HepG2 (cell line): ENCODE measurements around the gene SLC12A9. TPM values are rescaled to one million over a fixed set of nuclear protein-coding genes. Genes with fewer than 3 reads are reported as not detected.

ENCODE experiments used
- ATAC-seq: fragments of 200-7000 bp; cut with Tn5 transposase; 3 replicates; pipeline ENCODE4 v1.9.1; 2020; ENCODE audit warnings: mild to moderate bottlenecking, moderate library complexity
- BruUV-seq: library from RNA; stranded (reverse); fragments of 400-500 nt; replicated peaks from 2 replicates; lab custom pipeline; 2021; lab: Mats Ljungman, UMichigan
- CTCF ChIA-PET: fragments of 300-600 bp; formaldehyde crosslinking; extraction: SDS; loops from one replicate; lab custom pipeline; 2021; ENCODE audit warnings: low total read pairs, inconsistent platforms, low intra/inter-chr PET ratio; lab: Yijun Ruan, JAX
- POLR2A ChIA-PET: fragments of 350-600 bp; sonication (Branson Sonifier 250); formaldehyde crosslinking; loops from one replicate; lab custom pipeline; 2020; ENCODE audit warnings: antibody characterized with exemption, inconsistent platforms; lab: Yijun Ruan, JAX
- DNase-seq: peaks from one replicate; pipeline ENCODE4 v3.0.0-alpha.2; 2015; ENCODE audit warnings: low spot score
- FAIRE-seq: peaks from 3 replicates; lab custom pipeline; 2011; peaks lifted over from hg19 to GRCh38; lab: Jason Lieb, UNC
- H2AFZ ChIP-seq: one replicate; pipeline ENCODE4 v1.6.1; 2011; ENCODE audit warnings: low read length, inconsistent platforms
- H3K27ac ChIP-seq: fragments of 300-600 bp; 3 replicates; pipeline ENCODE4 v1.8.0; 2011; ENCODE audit warnings: mixed run types, mild to moderate bottlenecking, mixed read lengths, low read length, inconsistent platforms; ENCODE audit not compliant: insufficient read depth; ENCODE audit errors: extremely low read length
- H3K27me3 ChIP-seq, 2 experiments: fragments of 200-600 bp in 1 of 2; 2 replicates in 1 of 2; 3 replicates in 1 of 2; pipeline versions ENCODE4 v1.6.0 to v1.8.0; 2011; ENCODE audit warnings: low read length in 2 of 2, mild to moderate bottlenecking in 2 of 2, moderate library complexity in 2 of 2, inconsistent platforms in 1 of 2; ENCODE audit not compliant: insufficient read depth in 2 of 2, control insufficient read depth in 1 of 2
- H3K36me3 ChIP-seq, 2 experiments: fragments of 200-600 bp in 1 of 2; replicated peaks in 1 of 2; 2 replicates in 1 of 2; 3 replicates in 1 of 2; pipeline versions ENCODE4 v1.5.1 to v1.8.0; 2011; ENCODE audit warnings: low read length in 2 of 2, inconsistent platforms in 1 of 2; ENCODE audit not compliant: insufficient read depth in 2 of 2, control insufficient read depth in 1 of 2
- H3K4me1 ChIP-seq: 2 replicates; pipeline ENCODE4 v1.5.1; 2012; ENCODE audit warnings: low read length, inconsistent platforms; ENCODE audit not compliant: insufficient read depth
- H3K4me2 ChIP-seq: 2 replicates; pipeline ENCODE4 v1.6.0; 2011; ENCODE audit warnings: low read depth, low read length, inconsistent platforms
- H3K4me3 ChIP-seq, 3 experiments: fragments of 200-600 bp in 1 of 3; sonication (generic), shearing (Covaris generic) in 1 of 3; replicated peaks in 1 of 3; 2 replicates each; pipeline ENCODE4 v1.5.1; 2011 to 2016; ENCODE audit warnings: low read length in 3 of 3, inconsistent platforms in 2 of 3, low read depth in 2 of 3, mild to moderate bottlenecking in 2 of 3, control low read depth in 1 of 3, mixed read lengths in 1 of 3; ENCODE audit not compliant: insufficient read depth in 1 of 3
- H3K79me2 ChIP-seq: one replicate; pipeline ENCODE4 v1.6.1; 2011; ENCODE audit warnings: low read length, inconsistent platforms; ENCODE audit not compliant: insufficient read depth
- H3K9ac ChIP-seq: 2 replicates; pipeline ENCODE4 v1.6.0; 2011; ENCODE audit warnings: mild to moderate bottlenecking, low read depth, low read length, inconsistent platforms; ENCODE audit not compliant: insufficient read depth
- H3K9me3 ChIP-seq: 2 replicates; pipeline ENCODE4 v1.5.1; 2012; ENCODE audit warnings: mild to moderate bottlenecking, low read length
- H4K20me1 ChIP-seq: 2 replicates; pipeline ENCODE4 v1.6.0; 2011; ENCODE audit warnings: inconsistent platforms, mild to moderate bottlenecking, low read length, moderate library complexity; ENCODE audit not compliant: insufficient read depth
- AGO2 ChIP-seq: fragments of 200-400 bp; formaldehyde crosslinking; optimal IDR thresholded peaks from 2 replicates; pipeline ENCODE3; 2017; ENCODE audit warnings: mild to moderate bottlenecking, low read depth, low read length, moderate library complexity
- RBFOX2 ChIP-seq: fragments of 200-400 bp; formaldehyde crosslinking; IDR thresholded peaks from 2 replicates; pipeline ENCODE4 v1.6.1; 2017; ENCODE audit warnings: low read depth, mild to moderate bottlenecking, low read length
- WGBS: methylation state at CpG from one replicate; pipeline ENCODE4 v1.1.6; 2017; ENCODE audit warnings: low lambda C conversion rate; 5-methylcytosine and 5-hydroxymethylcytosine counted together
- in situ Hi-C: cut with HindIII; loops from 2 replicates; pipeline ENCODE4 v1.10.0; 2017; ENCODE audit warnings: low pct_unique_long_range_greater_than_20kb; ENCODE audit not compliant: extremely low pct_ligation_motif_present
- intact Hi-C: fragments of 100-400 bp; cut with micrococcal nuclease; formaldehyde crosslinking; loops from one replicate; pipeline ENCODE4 v1.10.0; 2022; ENCODE audit not compliant: unreplicated experiment
- polyA plus RNA-seq, 8 experiments: library from polyadenylated mRNA; depleted of rRNA in 3 of 8; stranded (reverse) in 7 of 8; unstranded in 1 of 8; fragments of >200 nt; fragmentation: Illumina TruSeq in 4 of 8; extraction: Trizol in 4 of 8; gene quantifications; 2 replicates each; pipeline versions ENCODE4 v1.2.1 to v1.2.3, GENCODE V29; 2011 to 2016; ENCODE audit warnings: low read depth in 4 of 8, missing spikeins in 1 of 8, mixed read lengths in 1 of 8; ENCODE audit not compliant: insufficient read depth in 1 of 8
- total RNA-seq, 5 experiments: library from RNA; depleted of rRNA; stranded (reverse); fragments of >200 nt; fragmentation: Illumina TruSeq; extraction: Trizol; gene quantifications; 2 replicates each; pipeline ENCODE4 v1.2.3, GENCODE V29; 2016; ENCODE audit warnings: low read depth in 1 of 5
- TF ChIP-seq, protein P1 (sequence below): sonication (generic); formaldehyde crosslinking; IDR thresholded peaks from 2 replicates; pipeline ENCODE4 v1.4.0; 2020; ENCODE audit warnings: missing genetic modification reagents
- TF ChIP-seq, protein P2 (sequence below): IDR thresholded peaks from 2 replicates; pipeline ENCODE4 v1.6.1; 2016; ENCODE audit warnings: missing compliant biosample characterization, missing genetic modification reagents, borderline replicate concordance

The SLC12A9 gene
- total and polyA plus RNA-seq, 2 of the 13 experiments (the other 11 are each of a cell fraction or from before 2014, with no cell fraction given): 8.7 to 16.6 TPM

DNA sequence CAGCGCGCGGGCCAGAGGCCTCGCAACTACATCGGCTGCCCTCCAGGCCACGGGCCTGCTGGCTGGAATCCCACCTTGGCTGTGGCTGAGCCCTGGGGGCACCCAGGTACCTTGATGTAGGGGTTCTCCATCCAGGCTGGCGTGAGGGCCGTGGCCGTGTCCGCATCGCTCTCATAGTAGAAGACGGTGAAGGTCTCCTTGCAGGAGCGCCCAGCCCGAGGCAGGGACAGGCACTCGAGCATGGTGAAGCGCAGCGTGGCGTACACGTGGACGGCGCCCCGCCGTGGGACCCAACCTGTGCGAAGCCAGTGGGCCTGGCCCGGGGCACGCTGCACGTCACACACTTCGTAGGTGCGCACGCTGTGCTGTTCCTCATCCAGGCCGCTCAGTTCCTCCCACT is 29.0 kb upstream of the SLC12A9 start:
- peak overlapping the region; percentile 38 for H3K27ac ChIP-seq
- in situ Hi-C loops (no loop called here), intact Hi-C loops (no loop called here)
- BruUV-seq: no TSS peak
- ChIA-PET CTCF (no interaction called here), POLR2A (interaction anchor here (1.1 kb wide), 1 partner anchor 22 kb away, joined by 4 read pairs; no protein-coding TSS in a partner anchor)
- FAIRE-seq: no peak
- no peak overlapping the region for H3K4me3 ChIP-seq
- no peak for DNase-seq
- no peak overlapping the region for H2AFZ ChIP-seq
- no peaks in the 10 kb centered on the region; a peak in 2 of 5 replicates for H3K27me3 ChIP-seq
- no peak overlapping the region for H3K4me2 ChIP-seq
- peaks cover 13% of the 10 kb centered on the region; the same call in 1 of the 2 replicates for H4K20me1 ChIP-seq
- H3K36me3 ChIP-seq: peaks cover 27 to 41% of the 10 kb centered on the region in 2 experiments
- peak; percentile 81 for TF ChIP-seq AGO2
- TF ChIP-seq, protein P1, sequence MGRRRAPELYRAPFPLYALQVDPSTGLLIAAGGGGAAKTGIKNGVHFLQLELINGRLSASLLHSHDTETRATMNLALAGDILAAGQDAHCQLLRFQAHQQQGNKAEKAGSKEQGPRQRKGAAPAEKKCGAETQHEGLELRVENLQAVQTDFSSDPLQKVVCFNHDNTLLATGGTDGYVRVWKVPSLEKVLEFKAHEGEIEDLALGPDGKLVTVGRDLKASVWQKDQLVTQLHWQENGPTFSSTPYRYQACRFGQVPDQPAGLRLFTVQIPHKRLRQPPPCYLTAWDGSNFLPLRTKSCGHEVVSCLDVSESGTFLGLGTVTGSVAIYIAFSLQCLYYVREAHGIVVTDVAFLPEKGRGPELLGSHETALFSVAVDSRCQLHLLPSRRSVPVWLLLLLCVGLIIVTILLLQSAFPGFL: no peak
- TF ChIP-seq, protein P2, sequence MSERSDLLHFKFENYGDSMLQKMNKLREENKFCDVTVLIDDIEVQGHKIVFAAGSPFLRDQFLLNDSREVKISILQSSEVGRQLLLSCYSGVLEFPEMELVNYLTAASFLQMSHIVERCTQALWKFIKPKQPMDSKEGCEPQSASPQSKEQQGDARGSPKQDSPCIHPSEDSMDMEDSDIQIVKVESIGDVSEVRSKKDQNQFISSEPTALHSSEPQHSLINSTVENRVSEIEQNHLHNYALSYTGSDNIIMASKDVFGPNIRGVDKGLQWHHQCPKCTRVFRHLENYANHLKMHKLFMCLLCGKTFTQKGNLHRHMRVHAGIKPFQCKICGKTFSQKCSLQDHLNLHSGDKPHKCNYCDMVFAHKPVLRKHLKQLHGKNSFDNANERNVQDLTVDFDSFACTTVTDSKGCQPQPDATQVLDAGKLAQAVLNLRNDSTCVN: no peak
- TF ChIP-seq RBFOX2: peak; percentile 54; the same call in 1 of the 2 replicates
- no peak overlapping the region for H3K9ac ChIP-seq
- H3K4me1 ChIP-seq: peaks cover 33% of the 10 kb centered on the region
- WGBS: 96% methylated on average over 31 of the region's 31 CpGs
- no peak for ATAC-seq
- H3K9me3 ChIP-seq: no peaks in the 10 kb centered on the region
- H3K79me2 ChIP-seq: peaks cover 32% of the 10 kb centered on the region
